ENCODE data around the gene PDE11A.

The PDE11A gene

GRCh38 chr2:177682836-177683660, 389.5 kb downstream of the PDE11A start:
- no peak for DNase-seq

- DNase-seq: no peak
Observed at GRCh38 chr2:177682006-177682405, 390.6 kb downstream of the PDE11A start.

- DNase-seq: no peak
Observed at GRCh38 chr2:177680866-177681712, 391.5 kb downstream of the PDE11A start.

DNA sequence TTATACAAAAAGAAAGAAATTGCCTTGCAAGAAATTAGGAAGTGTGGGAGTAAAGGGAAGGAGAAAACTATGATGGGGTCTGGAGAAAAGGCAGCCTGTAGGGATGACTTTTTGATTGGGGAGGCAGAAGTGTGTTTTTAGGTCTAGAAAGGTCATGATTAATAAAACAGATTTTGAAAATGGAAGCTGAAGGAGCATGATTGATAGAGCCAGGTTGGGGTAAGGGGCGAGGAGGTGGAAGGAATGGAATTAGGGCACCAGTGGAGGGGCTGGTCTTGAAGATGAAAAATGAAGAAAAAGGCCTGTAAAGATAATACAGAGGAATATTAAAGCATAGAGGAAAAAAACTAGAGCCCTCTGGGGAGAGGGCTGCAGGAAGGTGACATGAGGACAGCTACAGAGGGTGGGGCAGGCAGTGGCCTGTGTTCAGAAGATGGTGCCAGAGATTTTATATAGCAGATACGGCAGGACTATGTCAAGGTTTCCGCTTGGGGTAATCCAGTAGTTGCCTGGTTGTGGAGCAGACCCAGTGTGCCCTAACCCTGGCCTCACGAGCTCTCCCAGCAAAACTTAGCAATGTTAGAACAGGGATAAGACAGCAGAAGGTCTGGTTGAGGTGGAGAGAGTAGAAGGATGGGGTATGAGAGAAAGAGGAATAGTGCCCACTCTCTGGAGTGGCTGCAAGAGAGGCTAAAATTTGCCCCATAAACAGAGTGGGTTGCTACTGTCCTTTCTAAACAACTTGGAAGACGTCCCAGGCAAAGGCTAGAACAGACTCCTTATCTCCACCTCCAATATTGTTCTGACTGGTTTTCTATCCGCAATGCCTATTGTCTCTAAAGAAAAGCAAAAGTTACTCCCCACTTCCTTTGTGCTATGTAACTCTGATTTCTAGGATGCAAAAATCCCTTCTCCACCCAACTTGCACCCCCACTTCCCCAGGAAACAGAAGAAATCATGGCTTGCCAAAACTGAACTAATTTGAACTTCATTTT, 392.7 kb downstream of the PDE11A start:
- DNase-seq: no peak

DNA sequence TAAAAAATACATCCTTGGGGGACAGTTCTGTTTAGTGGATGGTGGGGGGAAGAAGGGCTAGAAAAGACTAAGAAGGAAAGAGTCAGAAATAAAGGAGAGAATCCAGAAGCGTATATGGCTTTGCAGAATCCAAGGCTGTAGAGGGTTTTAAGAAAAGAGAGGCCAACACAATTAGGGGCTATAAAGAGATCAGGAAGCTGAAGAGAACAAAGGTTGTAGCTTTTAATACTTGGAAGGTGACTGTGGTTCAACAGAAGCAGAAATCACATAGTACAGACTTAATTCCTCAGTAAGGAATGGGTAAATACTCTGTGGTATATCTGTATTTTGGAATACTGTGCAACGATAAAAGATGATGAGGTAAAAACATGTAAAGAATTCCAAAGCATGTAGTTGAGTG, 393.6 kb downstream of the PDE11A start:
- DNase-seq: no peak

DNA sequence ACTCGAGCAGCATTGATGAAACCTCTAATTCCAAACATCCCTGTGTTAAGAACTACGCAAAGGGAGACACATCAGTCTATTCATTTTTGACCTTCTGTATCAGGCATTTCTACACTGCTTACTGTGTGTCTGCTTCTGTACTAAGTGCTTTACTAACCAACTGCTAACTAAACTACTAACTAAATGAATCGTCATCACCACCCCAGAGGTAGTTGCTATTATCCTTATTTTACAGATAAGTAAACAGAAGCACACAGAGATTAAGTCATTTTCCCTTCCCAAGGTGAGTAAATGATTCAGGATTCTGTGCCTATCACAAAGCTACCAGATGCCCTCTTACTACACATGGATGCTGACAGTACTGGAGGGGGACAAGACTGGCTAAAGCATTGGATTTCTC, 395.9 kb downstream of the PDE11A start:
- DNase-seq: no peak

DNA sequence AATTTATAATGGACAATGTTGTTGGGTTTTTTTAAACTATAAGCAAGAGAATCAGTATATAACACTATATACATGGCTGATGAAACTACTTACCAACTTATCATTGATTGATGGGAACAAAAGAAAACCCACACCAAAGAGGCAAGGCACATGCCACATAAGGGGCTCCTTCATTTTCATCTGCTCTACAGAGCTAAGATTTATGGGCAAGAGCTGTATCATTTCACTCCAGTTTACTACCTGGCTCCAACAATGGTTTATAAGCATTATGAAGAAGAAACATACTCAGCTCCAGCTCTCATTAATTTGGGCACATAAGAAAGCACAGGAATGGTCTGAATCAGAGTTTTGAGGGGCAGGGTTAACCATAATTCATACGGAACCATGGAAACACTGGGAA, 396.8 kb downstream of the PDE11A start:
- DNase-seq: no peak

DNA sequence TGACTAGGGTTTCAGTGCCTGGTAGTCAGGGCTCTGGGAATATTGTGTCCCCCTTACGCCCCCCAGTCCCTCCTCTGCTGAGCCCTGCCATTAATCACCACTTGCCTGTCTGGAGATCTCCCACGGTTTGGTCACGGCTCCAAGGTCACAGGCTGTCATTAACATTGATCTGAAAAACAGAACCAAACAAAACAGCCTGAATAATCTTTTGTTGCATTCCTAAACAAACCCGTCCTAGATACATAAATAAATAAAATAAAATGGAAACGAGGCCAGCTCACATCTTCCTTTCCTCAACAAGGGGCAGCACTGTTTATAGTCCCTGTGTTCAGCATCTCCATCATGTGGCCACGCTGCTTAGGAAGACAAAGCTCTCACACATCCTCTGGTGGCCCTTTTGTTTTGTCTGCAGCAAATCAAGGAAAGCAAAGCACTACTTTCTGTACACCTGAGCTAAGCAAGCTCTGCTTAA, 397.2 kb downstream of the PDE11A start:
- no peak for DNase-seq

DNA sequence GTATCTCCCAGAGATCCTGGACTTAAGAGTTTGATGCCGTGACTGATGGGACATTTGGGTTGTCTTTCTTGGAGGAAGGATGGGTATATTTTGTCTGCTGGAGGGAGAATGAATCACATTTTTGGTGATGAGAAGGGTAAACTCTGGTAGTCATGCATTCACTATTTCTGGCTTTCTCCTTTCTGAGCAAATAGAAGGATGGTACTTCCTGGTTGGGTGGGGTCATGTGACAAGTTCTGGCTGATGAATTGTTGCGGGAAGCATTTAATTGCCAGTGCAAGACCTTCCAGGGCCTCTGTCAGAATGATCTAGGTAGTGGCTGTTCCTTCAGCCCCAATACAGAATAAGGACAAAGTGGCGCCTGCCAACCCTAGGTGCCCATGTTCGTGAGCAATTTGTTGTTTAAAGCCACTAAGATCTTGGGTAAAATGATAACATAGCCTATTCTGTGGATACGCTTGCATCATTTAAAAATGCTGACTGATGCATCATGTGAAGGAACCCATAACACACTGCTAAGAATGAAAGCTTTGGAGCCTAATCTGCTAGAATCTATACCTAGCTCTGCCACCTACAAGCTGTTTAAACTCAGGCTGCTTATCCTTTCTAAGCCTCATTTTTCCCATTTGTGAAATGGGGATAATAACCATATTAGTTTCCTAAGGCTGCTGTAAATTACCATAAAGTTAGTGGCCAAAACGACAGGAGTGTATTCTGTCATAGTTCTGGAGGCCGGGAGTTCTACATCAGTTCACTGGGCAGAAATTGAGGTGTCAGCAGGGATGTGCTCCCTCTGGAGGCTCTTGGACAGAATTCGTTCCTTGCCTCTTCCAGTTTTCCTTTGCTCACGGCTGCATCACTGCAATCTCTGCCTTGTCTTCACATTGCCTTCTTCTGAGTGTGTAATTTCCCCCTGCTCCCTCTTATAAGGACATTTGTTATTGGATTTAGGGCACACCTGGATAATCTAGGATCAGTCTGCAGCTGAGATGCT, 398.7 kb downstream of the PDE11A start:
- DNase-seq: no peak

GRCh38 chr2:177671662-177672061, 400.9 kb downstream of the PDE11A start:
- no peak for DNase-seq

- DNase-seq: no peak
Observed at GRCh38 chr2:177670791-177671535, 401.6 kb downstream of the PDE11A start.

DNA sequence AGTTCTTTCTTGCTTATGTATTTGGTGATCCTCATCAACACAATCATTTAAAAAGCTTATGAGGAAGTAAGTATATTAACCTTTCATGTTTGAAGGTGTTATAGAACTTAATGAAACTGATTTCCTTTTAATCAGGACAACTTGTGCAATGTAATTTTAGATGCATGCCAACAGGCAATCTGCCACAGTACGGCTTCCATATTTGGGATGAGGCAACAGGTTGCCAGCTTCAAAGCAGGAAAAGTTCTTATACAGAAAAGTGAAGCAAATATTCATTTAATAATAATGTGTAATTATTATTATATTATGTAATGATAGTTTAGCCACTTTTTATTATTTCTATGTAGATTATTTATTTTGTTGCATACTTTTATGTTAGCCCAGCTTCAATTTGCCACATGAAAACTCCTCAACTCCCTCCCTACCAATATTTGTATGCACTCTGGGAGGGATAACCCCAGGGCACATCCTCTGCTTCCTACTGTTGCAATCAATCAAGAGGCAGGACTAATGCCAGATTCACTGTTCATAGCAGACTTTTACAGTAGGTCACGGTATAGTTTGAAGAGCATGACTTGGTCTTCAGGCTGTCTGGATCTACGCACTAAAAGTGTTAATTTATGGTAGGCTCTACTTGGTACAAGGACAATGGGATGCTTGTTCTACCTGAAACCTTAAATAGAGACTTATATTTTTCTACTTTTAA, 402.8 kb downstream of the PDE11A start:
- no peak for DNase-seq

DNA sequence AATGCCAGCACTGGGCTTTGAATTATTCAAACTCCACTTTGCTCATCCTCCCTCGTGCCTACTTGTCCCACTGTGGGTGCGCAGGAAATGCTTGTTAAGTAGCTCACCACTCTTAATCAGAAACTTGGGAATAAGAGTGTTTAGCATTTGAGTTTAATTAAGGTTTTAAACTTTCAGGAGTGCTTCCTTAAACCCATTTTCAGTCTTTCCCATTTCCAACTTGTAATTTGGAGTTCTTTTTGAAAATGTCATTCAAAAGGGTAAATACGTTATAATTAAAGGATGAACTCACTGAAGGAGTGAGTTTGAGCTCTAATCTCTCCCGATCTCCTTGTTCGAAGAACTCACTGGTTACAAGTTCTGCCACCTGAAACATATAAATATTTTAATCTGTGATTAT, 403.4 kb downstream of the PDE11A start:
- no peak for DNase-seq

DNA sequence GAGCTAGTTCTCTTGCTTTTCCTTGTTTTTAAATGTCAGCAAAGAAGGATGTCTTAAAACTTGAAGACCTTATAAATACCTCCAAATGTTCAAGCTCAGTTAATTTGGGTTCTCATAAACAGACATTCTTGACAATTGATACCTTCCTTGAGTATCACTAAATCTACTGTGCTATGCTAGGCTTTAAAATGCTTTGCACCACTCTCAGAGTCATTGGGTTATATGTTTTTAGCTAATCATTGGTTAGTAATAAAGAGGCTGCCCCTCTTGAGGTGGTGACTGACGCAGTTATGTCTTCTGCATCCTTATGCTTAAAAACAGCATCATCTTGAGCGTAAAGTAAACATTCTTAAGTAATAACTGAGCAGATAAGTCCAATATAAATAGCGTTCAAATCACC, 404.0 kb downstream of the PDE11A start:
- DNase-seq: no peak

- DNase-seq: no peak
Observed at GRCh38 chr2:177667626-177668025, 405.0 kb downstream of the PDE11A start.

- no peak for DNase-seq
Observed at GRCh38 chr2:177666408-177666807, 406.2 kb downstream of the PDE11A start.

DNA sequence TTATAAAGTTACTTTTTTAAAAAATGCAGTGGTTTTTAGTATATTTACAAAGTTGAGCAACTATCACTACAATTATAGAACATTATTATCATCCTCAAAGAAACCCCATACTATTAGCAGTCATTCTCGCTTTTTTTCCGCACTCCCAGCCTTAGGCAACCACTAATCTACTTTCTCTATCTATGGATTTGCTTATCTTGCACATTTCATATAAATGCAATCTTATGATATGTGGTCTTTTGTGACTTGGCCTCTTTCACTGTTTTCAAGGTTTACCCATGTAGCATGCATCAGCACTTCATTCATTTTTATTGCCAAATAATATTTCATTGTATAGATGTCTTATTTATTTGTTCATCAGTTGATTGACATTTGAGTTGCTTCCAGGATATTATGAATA, 406.6 kb downstream of the PDE11A start:
- DNase-seq: no peak

DNA sequence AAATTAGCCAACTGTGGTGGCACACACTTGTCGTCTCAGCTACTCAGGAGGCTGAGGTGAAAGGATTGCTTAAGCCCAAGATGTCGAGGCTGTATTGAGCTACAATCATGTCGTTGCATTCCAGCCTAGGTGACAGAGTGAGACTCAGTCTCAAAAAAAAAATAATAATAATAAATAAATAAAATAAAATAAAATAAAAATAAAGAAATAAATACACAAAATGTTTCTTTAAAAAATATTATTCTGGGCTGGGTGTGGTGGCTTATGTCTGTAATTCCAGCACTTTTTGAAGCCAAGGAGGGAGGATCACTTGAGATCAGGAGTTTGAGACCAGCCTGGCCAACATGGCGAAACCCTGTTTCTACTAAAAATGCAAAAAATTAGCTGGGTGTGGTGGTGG, 407.2 kb downstream of the PDE11A start:
- DNase-seq: no peak

DNA sequence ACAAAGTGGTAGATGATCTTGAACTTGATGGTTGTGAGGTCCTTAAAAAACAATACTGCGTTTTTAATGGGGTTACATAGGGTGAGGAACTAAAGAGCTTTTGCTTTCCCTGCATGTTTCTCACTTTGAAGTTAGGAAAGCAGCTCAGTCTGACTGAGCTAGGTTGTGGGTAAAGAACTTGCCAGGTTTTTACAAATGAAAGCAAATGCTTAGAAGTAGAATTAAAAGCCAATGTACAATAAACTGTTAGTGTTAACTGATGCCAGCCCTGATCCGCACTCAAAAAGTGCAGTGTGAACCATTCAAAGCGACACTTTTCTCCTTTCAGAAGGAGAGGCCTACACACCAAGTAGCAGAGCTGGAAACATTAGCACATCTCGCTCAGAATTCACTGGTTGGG, 409.7 kb downstream of the PDE11A start:
- DNase-seq: no peak

- no peak for DNase-seq
Observed at GRCh38 chr2:177660742-177661141, 411.8 kb downstream of the PDE11A start.
